NCI-H345 treated with DMSO at 0.1 percent for 48 hours (cell line): ENCODE data around the gene LRRK1.
A peak's percentile ranks its signal among the peaks of the same experiment; 100 is the strongest.

Experiments used
- DNase-seq: peaks from one replicate; lab custom pipeline; 2025; ENCODE audit not compliant: unreplicated experiment; lab: John Stamatoyannopoulos, UW

LRRK1 gene

GRCh38 chr15:101020451-101020850 is 101.3 kb downstream of the LRRK1 start:
- no peak for DNase-seq

- DNase-seq, result no peak
Observed at GRCh38 chr15:101020945-101021344, 101.8 kb downstream of the LRRK1 start.

- no peak for DNase-seq
Observed at GRCh38 chr15:101022306-101022705, 103.1 kb downstream of the LRRK1 start.

- DNase-seq, result no peak
Observed at GRCh38 chr15:101022876-101023275, 103.7 kb downstream of the LRRK1 start.

- no peak for DNase-seq
Observed at GRCh38 chr15:101023501-101024072, 104.4 kb downstream of the LRRK1 start.

- DNase-seq, result no peak
Observed at GRCh38 chr15:101024073-101024695, 105.0 kb downstream of the LRRK1 start.

GRCh38 chr15:101024706-101025500 is 105.7 kb downstream of the LRRK1 start:
- no peak for DNase-seq

- no peak for DNase-seq
Observed at GRCh38 chr15:101025501-101025885, 106.3 kb downstream of the LRRK1 start.

GRCh38 chr15:101025896-101026631 is 106.9 kb downstream of the LRRK1 start:
- DNase-seq, result no peak

- no peak for DNase-seq
Observed at GRCh38 chr15:101026656-101027272, 107.6 kb downstream of the LRRK1 start.

GRCh38 chr15:101027273-101027901 is 108.2 kb downstream of the LRRK1 start:
- no peak for DNase-seq

GRCh38 chr15:101027920-101028319 is 108.8 kb downstream of the LRRK1 start:
- DNase-seq, result no peak

- no peak for DNase-seq
Observed at GRCh38 chr15:101028321-101028720, 109.2 kb downstream of the LRRK1 start.

GRCh38 chr15:101028772-101029438 is 109.7 kb downstream of the LRRK1 start:
- DNase-seq, result no peak

GRCh38 chr15:101029971-101030661 is 111.0 kb downstream of the LRRK1 start:
- DNase-seq, result no peak

GRCh38 chr15:101031213-101031612 is 112.1 kb downstream of the LRRK1 start:
- peak; percentile 17 for DNase-seq

GRCh38 chr15:101033801-101034200 is 114.6 kb downstream of the LRRK1 start:
- no peak for DNase-seq

- no peak for DNase-seq
Observed at GRCh38 chr15:101035611-101036010, 116.5 kb downstream of the LRRK1 start.

GRCh38 chr15:101036189-101036588 is 117.0 kb downstream of the LRRK1 start:
- no peak for DNase-seq
